ENCODE measurements around the gene ZBTB7C.

Gene ZBTB7C

GRCh38 chr18:48226401-48226800 lies 182.8 kb downstream of the ZBTB7C start:
- DNase-seq (ENCODE audit: extremely low read depth, low read depth) = no peak
- no peak overlapping the region for H3K4me3 ChIP-seq (replicated peaks; ENCODE audit: low read depth, low read length)
- no peak for TF ChIP-seq CTCF (IDR thresholded peaks at IDR 0.05; ENCODE audit: low read depth, low read length, missing control alignments)

- TF ChIP-seq CTCF (IDR thresholded peaks at IDR 0.05; ENCODE audit: low read depth, low read length, missing control alignments) = no peak
- no peak for DNase-seq (ENCODE audit: extremely low read depth, low read depth)
- H3K4me3 ChIP-seq (replicated peaks; ENCODE audit: low read depth, low read length) = no peak overlapping the region
Measured at GRCh38 chr18:48222118-48222517, 187.1 kb downstream of the ZBTB7C start.

- no peak for TF ChIP-seq CTCF (IDR thresholded peaks at IDR 0.05; ENCODE audit: low read depth, low read length, missing control alignments)
- H3K4me3 ChIP-seq (replicated peaks; ENCODE audit: low read depth, low read length) = no peak overlapping the region
- DNase-seq (ENCODE audit: extremely low read depth, low read depth) = no peak
Measured at GRCh38 chr18:48219810-48220499, 189.2 kb downstream of the ZBTB7C start.

GRCh38 chr18:48219037-48219809 lies 190.0 kb downstream of the ZBTB7C start:
- H3K4me3 ChIP-seq (replicated peaks; ENCODE audit: low read depth, low read length) = no peak overlapping the region
- no peak for TF ChIP-seq CTCF (IDR thresholded peaks at IDR 0.05; ENCODE audit: low read depth, low read length, missing control alignments)
- DNase-seq (ENCODE audit: extremely low read depth, low read depth) = no peak

- no peak for TF ChIP-seq CTCF (IDR thresholded peaks at IDR 0.05; ENCODE audit: low read depth, low read length, missing control alignments)
- no peak for DNase-seq (ENCODE audit: extremely low read depth, low read depth)
- H3K4me3 ChIP-seq (replicated peaks; ENCODE audit: low read depth, low read length) = no peak overlapping the region
Measured at GRCh38 chr18:48218285-48219022, 190.7 kb downstream of the ZBTB7C start.

GRCh38 chr18:48217258-48218250 lies 191.6 kb downstream of the ZBTB7C start:
- no peak for TF ChIP-seq CTCF (IDR thresholded peaks at IDR 0.05; ENCODE audit: low read depth, low read length, missing control alignments)
- H3K4me3 ChIP-seq (replicated peaks; ENCODE audit: low read depth, low read length) = no peak overlapping the region
- no peak for DNase-seq (ENCODE audit: extremely low read depth, low read depth)

Data from HFF-Myc (cell line).